GF-D8 (cell line): ENCODE data around the gene RIC1.
"Not testable (repeated sequence)": the region's sequence is repeated elsewhere in the genome, so short reads cannot be mapped to it uniquely, and the experiment has no call there.

Experiments
- DNase-seq: peaks from one replicate; lab custom pipeline; 2025; lab: John Stamatoyannopoulos, UW

The RIC1 gene, protein sequence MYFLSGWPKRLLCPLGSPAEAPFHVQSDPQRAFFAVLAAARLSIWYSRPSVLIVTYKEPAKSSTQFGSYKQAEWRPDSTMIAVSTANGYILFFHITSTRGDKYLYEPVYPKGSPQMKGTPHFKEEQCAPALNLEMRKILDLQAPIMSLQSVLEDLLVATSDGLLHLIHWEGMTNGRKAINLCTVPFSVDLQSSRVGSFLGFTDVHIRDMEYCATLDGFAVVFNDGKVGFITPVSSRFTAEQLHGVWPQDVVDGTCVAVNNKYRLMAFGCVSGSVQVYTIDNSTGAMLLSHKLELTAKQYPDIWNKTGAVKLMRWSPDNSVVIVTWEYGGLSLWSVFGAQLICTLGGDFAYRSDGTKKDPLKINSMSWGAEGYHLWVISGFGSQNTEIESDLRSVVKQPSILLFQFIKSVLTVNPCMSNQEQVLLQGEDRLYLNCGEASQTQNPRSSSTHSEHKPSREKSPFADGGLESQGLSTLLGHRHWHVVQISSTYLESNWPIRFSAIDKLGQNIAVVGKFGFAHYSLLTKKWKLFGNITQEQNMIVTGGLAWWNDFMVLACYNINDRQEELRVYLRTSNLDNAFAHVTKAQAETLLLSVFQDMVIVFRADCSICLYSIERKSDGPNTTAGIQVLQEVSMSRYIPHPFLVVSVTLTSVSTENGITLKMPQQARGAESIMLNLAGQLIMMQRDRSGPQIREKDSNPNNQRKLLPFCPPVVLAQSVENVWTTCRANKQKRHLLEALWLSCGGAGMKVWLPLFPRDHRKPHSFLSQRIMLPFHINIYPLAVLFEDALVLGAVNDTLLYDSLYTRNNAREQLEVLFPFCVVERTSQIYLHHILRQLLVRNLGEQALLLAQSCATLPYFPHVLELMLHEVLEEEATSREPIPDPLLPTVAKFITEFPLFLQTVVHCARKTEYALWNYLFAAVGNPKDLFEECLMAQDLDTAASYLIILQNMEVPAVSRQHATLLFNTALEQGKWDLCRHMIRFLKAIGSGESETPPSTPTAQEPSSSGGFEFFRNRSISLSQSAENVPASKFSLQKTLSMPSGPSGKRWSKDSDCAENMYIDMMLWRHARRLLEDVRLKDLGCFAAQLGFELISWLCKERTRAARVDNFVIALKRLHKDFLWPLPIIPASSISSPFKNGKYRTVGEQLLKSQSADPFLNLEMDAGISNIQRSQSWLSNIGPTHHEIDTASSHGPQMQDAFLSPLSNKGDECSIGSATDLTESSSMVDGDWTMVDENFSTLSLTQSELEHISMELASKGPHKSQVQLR (N-terminal part only)

DNA sequence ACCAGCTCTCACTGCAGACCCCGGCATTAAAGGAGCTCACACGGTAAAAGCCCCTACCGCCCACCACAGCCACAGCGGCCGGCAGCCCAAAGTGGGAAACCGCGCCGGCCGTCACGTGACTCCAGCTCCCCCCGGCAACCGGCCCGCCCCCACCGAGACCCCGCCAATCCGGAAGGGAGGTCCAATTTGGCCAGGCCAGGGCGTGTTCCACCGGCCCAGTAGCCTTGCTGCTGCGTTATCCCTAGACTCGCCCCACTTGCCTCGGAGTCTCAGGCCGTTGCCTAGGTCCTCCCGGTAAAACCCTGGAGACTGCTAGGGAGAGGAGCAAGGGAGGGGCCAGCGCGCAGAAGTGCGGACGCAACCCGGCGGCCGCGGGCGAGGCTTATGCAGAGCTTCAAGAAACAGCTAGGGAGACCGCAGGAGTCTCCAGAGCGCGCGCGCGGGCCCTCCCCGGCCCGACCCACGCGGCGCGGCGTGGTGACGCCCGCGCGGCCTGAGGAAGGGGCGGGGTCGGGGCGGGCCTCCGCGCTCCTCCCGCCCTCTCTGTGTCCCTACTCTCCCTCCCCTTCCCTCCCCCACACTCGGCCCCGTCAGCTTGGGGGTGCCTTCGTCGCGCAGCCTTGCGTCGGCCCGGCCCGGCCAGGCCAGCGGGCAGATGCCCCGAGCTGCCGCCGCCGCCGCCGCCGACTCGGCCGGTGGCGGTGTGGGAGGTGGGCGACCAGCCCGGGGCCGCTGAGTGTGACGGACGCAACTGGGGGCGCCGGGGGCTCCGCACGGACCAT is at the start of gene RIC1:
TSS of gene RIC1 (plus strand) at position 578 of the 782 bp plus-strand sequence. CDS start at position 781, 203 bp downstream.
- peak; percentile 86 for DNase-seq

DNA sequence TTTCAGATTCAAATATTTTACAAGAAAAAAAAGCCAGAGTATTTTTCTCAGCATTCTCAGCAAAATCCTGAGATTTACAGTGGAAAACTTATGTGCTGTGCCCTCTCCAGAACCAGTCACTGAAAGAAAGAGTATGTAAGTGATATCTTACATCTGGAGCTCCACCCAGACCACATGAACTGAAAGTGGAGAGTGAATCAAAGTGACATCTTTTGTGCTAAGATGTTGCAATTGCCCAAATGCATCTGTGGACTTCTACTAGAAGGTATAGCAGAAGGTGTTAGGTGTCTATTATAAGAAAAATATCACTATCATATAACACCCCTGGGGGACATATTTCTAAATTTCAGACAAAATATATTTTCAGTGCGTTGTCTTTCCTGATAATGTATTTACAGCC is 49.0 kb upstream of the RIC1 start:
- DNase-seq: no peak

DNA sequence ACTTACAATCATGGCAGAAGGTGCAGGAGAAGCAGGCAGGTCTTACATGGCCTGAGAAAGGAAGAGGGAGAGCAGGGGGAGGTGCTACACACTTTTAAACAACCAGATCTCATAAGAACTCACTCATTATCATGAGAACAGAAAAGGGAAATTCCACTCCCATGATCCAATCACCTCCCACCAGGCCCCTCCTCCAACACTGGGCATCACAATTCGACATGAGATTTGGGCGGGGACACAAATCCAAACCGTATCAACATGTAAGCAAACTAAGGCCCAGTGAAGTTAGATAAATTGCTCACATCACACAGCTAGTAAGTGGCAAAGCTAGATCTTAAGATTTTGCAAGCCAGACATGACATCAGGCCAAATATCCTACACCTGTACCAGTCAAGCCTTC is 48.3 kb upstream of the RIC1 start:
- no peak for DNase-seq

DNA sequence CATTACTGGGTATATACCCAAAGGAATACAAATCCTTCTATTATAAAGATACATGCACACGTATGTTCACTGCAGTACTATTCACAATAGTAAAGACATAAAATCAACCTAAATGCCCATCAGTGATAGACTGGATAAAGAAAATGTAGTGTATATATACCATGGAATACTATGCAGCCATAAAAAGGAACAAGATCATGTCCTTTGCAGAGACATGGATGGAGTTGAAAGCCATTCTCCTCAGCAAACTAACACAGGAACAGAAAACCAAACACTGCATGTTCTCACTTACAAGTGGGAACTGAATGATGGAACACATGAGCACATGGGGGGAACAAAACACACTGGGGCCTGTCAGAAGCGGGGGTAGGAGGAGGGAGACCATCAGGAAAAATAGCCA is 47.2 kb upstream of the RIC1 start:
- DNase-seq: not testable (repeated sequence)

DNA sequence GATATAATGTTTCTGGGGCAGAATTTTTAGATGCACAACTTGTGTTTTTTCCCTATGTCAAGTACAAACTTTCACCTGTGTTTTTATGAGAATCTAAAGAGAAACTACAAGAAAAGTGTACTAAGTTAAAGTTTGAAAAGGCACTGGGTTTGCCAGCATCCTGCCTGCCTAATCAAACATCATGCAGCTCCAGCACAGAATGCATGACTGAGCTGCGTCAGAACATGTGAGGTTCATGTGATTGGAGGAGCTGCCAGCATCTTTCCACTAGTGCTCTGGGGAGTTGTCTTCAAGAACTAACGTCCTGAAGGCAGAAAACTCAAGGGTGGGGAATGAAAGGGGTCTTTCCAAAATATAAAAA is 46.1 kb upstream of the RIC1 start:
- DNase-seq: no peak

DNA sequence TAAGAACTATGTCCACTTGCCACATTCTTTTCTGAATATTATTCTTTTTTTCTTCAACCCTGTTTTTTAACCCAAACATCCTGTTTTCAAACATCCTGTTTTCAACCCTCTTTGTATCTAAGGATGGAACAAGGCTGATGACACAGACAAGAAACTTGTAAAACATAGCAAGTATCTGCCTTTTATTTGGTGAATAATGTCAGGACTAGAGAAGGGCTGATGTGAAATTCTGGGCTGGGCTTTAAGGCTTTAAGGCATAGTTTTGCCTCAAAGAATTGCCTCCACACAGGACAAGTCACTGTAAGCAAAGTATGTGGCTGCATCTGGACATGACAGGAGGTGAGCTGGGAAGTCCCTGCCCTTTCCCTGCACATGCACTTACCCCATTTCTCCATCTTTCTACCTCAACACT is 42.5 kb upstream of the RIC1 start:
- DNase-seq: no peak

DNA sequence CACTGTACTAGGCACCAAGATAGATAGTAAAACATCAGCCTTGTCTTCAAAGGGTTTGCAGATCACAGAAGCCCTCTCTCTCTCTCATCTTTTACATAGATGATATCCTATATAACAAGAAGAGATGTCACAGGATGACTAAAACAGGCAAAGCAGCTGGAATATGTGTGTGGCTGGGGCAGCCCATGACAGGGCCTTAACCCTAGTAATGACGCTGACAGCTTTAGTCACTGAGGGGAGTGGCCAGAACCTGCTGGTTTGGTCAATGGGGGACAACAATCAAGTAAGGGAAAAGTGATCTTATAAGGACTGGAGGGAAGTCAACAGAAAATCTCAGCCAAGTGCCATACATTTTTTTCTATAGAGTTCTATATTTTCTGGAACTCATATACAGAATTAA is 41.9 kb upstream of the RIC1 start:
- DNase-seq: no peak

DNA sequence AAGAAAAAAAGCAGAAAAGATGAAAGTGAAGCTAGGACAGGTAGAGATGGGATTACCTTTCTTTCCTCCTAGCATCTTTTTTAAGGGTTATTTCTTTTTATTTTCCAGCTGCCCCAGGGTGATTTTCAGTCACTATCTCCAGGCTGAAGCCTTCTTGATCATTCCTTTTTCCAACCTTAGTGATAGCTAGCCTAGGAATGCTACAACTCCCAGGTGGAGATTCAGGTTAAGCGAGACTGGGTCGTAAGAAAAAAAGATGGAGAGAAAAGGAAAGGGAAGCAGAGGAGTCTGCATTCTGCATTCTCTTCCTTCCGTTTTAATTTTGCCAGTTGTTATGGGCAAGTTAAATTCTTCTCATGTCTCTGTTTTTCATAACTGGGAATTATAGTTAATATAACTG is 36.7 kb upstream of the RIC1 start:
- no peak for DNase-seq

DNA sequence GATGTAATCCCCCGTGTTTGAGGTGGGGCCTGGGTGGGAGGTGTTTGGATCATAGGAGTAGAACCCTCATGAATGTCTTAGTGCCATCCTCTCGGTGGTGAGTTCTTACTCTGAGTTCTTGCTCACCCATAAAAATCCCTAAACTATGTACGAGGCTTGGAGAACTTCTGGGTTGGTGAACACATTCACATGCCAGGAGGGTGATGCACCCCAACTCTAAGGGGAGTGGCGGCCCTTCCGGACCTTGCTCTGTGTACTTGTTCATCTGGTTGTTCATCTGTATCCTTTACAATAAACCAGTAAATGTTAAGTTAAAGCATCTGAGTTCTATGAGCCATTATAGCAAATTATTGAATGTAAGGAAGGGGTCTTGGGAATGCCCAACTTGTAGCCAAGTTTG is 36.0 kb upstream of the RIC1 start:
- DNase-seq: no peak

DNA sequence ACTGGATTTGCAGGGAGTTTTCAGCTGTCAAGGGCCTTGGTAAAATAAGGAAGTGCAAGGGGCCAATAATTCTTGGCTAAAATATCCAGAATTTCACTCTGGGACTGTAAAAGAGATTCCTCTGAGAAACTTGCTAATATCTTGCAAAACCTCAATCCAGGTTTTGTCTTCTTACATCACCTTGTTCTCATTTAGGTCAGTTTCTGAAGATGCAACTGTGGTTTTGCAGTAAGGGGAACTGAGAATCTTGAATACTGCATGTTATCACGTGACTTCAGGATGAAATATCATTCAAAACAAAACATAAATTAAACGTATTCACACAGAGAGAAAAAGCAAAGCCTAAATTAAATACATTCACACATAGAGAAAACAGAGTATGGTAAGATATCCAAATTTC is 35.0 kb upstream of the RIC1 start:
- DNase-seq: no peak

DNA sequence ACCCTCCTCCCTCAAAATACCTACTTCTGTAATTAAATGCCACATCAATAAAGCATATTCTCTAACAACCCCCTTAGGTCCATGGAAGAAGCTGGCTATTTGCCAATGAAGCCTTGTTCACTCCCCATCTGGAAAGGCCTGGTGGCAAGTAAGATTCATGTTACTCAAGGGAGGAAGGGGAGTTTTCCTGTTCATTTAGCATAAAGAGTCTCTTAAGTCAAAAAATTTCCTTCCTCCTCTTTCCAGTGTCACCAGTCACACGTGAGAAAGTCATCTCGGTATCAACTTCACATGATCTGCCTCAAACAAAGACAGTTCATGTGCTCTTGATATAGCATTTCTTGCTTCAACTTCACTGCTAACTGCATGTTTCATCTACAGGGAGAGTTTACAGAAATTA is 32.7 kb upstream of the RIC1 start:
- DNase-seq: no peak

DNA sequence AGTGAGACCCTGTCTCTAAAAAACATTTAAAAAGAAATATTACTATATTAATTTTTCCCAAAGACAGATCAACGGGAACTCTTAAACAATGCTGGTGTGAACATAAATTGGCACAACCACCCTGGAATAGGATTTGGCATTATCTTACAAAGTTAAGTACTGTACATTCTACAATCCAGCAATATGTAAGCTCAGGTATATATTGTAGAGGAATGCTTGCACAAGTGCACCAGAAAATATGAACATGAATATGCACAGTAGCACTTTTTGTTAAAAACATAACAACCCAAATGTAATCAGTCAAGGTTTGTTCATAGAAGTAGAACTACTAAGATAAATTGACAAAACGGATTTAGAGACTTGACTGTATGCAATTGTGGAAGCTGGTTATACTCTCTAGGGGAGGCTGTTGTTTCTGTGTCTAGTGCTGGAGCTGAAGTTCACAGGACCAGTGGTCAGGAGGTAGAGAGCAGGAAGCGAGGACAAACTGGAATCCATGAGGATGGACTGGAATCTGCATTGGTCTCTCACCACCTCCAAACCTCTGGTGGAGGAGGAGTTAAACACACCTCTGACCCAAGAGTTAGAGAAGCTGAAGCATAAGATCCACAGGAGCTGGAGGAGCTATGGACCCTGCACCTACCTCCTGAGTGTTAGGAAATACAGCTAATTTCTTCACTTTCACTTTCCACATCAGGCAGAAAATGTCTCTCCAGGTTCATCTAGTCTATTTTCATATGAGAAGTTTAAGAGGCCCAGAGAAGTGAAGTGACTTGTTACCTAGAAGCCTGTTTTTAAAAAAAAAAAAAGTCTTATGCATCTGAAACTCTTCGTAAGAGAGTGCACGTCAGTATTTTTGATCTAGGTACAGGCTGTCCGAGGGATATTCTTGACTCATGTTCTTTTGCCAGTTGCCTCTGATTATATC is 20.3 kb upstream of the RIC1 start:
- no peak for DNase-seq

DNA sequence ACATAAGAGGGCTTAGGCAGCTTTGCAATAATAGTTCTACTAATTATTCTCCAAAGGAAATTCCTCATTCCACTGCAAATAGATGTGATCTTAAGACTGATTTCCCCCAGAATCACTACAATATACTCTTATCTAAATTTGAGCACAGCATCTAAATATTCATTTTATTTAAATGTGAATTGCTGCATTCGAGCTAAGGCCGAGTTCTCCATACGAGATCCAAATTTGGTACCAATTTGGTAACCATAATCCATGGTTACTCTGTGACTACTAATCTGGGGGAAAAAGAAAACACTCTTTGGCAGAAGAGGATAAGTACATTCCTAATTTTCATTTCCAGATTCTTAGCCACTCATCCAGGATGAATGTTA is 19.7 kb upstream of the RIC1 start:
- DNase-seq: no peak

DNA sequence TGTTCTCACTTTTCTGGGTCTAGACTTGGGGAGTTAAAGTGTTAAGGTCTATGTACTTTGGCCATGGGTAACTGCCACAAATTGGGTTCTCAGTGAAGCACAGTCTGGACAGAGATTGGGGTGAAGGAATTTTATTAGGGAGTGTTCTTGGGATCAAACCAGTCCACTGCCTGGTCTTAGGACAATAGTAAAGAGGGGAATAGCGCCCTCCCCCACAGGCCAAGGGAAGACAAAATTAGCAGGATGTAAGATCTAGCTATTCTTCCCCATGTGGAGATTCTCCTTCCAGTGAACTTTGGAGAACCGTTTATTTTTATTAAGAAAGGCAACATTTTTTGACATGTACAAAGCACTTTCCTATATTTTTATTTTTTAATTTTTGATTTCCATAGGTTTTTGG is 18.4 kb upstream of the RIC1 start:
- DNase-seq: no peak

DNA sequence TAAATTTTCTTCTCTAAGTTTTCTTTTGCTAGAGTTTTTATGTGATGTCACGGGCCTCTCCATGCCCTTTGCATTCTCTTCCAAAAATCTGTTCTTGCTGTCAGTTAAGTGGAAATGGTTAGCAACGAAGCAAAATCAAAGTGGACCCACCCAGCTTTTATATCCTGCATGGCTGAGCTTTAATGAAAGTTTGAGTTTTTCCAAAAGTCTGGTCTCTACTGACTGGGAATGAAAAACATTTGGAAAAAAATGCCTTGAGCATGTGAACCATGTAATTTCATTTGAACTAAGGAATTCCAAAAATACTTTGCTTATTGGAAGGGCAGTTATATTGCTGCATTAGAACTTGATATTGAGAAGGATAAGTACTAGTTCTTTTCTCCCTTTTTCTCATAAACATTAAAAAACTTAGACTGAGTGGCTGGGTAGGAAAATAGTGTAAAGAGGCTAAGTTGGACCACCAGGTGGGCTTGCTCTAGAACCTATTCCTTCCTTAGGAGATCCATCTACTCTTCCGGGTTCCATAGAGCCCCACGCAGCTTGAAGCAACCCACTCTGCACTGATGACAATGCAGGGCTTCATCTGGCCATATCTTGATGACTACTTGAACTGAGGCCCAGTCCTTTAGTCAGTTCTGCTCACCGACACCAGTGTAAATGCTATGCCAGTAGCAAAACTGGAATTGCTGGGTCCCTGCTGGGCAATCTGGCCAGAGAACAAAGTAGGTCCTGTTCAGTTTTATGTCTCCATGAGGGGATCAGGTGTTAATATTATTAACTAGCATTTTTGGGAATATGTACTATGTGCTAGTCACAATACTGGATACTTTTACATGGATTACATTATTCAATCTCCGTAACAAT is 17.4 kb upstream of the RIC1 start:
- no peak for DNase-seq

DNA sequence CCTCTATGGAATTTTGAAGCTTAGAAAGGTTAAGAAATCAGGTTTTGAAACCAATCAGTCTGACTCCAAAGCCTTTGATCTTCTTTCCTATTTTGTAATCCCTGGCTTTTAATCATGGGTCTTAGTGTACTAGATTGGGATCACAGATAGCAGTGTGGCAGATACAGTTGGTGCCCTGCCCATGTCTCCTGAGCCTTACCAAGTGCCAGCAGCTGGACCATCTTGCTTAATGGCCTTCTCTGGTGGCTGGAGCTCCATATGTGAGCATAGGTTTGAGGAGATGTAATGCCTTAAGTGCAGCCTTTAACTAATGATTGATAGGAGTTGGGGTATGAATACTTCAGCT is 16.7 kb upstream of the RIC1 start:
- no peak for DNase-seq

DNA sequence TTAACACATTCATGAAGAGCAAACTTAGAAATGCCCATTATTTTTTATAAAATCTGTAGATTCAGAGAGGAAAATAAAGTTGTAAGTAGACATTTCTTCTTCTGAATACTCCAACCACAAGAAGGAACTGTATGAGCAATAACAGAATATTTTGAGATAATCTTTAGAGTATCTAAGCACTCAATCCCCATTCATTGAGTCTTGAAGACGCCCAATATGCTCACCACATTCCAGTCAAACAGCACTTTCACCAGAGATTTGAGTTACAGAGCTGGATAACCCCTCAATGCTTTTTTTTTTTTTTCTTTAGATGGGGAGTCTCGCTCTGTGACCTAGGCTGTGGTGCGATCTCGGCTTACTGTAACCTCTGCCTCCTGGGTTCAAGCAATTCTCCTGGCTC is 14.7 kb upstream of the RIC1 start:
- no peak for DNase-seq

DNA sequence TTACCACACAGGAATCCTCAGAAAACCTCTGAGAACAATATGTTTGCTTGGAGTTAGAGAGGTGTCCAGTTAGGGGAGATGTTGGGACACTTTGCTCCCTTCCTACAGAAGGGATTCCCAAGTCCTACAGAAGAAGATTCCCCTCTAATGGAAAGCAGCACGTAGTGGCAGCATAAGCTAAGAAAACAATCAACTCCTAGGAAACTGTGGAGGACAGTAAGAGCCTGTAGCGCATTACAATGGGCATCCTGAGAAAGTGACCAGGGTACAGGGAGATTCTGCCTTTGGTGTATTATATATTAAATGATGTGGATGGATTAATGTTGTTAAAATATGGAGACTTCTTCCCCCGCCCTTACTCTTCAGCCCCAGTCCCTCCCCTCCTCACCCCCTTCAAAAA is 13.9 kb upstream of the RIC1 start:
- no peak for DNase-seq

DNA sequence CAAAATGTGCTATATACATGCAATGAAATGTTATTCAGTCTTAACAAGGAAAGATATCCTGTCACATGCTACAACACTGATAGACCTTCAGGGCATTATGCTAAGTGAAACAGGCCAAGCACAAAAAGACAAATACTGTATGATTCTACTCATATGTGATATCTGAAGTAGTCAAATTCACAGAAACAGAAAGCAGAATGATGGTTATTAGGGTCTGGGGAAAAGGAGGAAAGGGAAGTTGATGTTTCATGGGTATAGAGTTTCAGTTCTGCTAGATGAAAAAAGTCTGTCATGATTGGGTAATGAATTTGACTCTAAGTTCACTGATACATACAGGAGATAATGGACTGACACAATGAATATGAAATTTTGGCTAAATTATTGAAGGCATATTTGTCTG is 11.2 kb upstream of the RIC1 start:
- peak; percentile 34 for DNase-seq

DNA sequence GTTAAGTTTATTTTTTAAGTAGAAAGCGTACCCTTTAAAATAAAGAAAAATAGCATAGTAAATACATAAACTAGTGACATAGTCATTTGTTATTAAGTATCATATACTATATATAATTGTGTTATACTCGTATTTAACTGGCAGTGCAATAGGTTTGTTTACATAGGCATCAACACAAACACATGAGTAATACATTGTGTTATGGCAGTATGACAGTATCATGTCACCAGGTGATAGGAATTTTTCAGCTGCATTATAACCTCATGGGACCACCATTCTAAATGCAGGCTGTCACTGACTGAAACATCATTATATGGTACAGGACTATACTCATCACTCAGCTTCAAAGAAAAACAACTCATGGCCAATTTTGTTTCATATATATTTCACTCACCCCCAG is 8.4 kb upstream of the RIC1 start:
- no peak for DNase-seq
